ENCODE data around the gene ACVR1B.

Gene ACVR1B

DNA sequence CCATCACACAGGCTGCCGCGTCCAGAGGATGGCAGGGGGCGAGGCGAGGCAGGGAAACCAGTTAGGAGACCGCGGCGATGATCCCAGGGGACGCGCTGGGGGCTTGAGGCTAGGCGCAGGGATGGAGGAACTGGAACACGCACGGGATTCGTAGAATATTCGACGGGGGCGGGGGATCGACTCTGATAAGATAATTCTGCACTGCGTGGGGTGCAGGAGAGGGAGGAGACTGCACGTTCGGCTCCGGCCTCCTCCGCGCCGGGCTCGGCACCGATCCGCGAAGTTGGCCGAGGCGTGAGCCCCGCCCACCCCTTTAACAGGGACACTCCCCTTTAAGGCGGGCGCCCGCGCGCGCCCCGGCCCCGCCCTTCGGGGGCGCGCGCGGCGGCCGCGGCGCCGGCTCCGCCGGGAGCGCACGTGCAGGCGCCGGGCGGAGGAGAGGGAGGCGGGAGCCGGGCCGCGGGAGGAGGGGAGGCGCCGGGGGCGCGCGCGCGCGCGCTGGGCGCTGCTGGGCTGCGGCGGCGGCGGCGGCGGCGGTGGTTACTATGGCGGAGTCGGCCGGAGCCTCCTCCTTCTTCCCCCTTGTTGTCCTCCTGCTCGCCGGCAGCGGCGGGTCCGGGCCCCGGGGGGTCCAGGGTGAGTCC, at the start of gene ACVR1B:
Gene ACVR1B (plus strand): TSS at position 501 of the 644 bp plus-strand sequence. CDS start 45 bp downstream, at position 546.
- peak; percentile 89 for DNase-seq

DNA sequence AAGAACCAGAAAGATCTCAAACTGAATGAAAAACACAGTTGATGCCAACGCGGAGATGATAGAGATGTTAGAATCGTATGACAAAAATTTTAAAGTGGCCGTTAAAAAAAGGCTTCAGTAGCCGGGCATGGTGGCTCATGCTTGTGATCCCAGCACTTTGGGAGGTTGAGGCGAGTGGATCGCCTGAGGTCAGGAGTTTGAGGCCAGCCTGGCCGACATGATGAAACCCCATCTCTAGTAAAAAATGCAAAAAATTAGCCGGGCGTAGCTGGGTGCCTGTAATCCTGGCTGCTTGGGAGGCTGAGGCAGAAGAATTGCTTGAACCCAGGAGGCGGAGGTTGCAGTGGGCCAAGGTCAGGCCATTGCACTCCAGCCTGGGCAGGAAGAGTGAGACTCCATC, 49.6 kb upstream of the ACVR1B start:
- no peak for DNase-seq

DNA sequence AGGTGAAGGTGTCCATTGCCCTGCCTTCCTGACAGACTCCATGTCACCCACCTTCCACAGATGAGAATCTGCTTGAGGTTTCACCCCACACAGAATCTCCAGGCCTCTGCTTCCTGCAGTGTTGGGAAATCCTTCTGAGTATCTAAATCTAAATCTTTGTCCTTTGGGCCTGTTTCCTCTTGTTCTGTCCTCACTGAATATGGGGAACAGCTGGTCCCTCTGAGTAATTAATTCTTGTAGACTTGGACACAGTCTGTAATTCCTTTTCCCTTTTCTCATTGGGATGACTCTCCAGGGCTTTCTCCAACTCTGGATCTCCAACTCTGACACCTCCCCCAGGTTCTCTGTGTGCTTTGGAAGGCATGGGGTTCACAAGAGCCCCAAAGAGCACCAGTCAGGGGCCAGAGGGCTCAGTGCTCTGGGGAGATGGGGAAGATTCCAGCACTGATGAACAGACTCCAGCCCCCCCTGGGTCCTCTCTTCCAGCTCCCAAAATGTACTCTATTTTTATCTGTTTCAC, 46.5 kb upstream of the ACVR1B start:
- DNase-seq, result no peak

DNA sequence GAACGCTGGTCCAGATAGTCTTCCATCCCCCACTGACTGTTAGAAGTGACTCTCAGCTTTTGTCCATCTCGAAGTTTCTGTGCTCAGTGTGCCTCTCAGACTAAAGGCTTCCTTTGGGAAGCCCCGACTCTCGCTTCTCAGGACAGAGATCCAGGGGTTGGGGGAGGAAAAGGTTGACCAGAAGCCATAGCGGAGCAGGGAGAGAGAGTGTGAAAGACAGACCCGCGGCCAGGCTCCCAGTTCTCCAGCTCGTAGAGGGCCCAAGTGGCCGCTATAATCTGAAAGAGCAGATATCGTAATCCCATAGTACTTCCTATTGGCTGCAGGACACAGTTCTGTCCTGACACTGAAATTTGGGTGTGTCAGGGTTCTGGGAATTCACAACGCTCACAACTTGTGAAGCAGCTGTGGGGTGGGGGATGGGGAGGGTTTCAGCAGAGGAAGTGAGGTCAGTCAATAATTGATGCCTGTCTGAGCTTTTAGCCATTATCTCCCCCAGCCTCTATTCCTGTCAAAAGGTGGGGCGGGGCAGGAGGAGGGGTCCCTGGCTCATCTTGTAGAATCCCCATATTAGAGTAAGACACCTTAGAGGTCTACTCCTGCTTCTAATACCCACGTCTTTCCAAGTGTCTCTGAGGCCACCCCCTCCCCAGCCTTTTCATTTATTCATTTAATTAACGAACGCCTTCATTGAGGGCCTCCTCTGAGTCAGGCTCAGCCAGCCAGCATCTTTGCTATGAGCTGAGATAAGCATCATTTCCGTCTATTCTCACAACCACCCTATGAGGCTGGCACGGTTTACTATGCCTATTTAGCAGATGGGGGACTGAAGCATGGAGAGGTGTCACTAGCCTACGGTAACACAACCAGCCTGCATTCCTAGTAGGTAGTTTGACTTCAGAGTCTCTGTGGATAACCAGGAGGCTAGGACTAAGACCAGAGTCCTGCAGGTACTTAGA, 45.7 kb upstream of the ACVR1B start:
- DNase-seq, result no peak

DNA sequence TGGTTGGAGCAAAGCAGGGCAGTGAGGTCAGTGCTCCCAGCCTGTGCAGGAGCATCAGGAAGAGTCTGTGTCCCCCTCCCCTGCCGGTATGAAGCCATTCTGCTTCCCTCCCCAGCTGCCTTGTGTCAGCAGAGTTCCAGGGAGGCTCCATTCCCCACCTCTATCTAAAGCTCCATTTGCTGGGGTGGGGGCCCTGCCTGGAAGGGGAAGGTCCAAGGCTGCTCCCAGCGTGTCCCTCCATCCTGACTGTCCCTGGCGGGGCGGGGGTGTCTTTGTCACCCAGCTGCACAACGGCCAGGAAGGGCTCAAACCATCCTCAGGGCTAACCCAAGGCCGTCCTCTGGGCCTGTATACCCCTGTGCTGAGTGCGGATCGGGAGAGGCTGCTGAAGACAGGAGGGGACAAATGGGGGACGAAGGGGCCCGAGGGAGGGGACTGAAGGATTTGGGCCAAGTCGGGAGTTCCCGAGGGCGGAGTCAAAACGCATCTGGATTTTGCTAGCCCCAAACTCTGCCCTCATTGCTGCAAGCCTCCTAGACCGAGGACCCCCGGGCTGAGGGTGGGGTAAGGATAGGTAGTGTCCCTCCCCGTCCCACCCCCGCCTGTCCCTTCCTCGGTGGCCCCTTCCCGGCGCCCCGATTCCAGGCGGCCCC, 44.9 kb upstream of the ACVR1B start:
- no peak for DNase-seq

DNA sequence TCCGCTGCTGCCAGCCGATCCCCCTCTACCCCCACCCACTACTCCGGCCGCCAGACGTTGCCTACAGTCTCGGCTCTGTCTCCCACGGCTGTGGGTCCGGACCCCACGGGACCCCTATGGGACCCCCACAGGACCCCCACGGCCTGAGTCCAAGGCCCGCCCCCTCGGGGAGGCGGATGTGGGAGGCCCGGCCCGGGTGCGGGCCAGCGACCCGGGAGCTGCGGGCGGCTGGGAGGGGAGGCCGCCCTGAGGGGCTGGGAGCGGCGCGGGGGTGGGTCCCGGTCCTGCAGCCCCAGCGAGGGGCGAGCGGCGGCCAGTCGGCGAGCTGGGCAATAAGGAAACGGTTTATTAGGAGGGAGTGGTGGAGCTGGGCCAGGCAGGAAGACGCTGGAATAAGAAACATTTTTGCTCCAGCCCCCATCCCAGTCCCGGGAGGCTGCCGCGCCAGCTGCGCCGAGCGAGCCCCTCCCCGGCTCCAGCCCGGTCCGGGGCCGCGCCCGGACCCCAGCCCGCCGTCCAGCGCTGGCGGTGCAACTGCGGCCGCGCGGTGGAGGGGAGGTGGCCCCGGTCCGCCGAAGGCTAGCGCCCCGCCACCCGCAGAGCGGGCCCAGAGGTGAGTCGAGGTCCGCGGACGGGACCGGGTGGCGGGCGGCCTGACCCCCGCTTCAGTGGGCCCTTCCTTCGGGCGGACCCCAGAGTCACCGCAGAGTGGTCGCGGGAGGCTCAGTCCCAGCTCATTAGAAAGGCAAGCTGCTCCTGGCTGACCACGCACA, 44.2 kb upstream of the ACVR1B start, which contains the start of gene ACVRL1:
Gene ACVRL1 (plus strand): TSS at position 422 of the 773 bp plus-strand sequence. CDS start 4,971 bp downstream, outside the sequence.
- no peak for DNase-seq

DNA sequence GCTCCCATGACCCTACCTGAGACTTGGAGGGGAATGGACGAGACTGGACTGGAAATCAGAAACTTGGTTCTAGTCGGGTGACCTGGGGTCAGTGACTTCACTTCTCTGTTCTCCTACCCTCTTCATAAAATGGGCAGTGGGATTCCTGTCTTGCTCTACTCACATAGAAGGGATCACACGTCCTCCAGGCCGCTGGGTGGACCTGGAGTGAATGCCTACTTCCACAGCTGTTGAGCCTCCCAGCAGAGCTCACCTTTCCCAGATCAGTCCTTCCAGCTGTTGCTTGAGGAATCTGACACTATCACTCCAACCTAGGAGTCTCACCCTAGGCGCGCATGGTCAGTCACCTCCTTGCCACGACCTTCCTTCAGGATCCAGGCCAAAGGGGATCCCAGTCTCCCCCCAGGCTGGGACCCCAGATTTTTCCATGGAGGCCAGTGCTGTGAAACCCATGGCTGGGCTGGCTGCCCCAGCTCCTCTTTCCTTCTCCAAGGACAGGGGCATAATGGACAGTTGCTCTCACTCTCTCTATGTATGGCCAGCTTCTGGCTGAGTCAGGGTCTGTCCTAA, 43.6 kb upstream of the ACVR1B start:
- no peak for DNase-seq

DNA sequence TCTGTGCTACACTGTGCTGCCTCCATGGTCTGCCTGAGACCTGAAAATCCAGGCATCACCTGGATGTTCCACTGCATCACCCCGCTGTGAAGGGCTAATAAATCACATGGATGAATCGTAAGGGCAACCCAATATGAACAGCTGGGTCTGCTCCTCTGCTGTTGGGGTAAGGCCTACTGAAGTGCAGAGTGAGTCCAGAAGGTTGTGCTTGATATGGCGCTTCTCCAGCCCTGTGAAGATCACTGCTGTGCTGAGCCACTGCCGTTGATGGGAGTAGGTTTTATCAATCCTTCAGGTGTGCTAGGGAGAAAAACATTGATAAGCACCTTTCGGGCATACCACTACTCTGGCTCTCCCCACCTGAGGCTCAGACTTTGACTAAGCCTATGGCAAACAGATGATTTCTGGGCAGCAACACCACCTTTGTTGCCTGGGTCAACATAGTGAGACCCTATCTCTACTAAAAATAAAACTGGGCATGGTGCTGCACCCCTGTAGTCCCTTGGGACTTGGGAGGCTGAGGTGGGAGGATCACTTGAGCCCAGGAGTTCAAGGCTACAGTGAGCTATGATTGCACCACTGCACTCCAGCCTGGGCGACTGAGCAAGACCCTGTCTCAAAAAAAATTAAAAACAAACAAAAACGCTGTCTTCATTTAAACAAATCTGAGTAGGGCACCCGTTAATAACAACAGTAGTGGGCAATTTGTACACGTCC, 42.5 kb upstream of the ACVR1B start:
- no peak for DNase-seq

DNA sequence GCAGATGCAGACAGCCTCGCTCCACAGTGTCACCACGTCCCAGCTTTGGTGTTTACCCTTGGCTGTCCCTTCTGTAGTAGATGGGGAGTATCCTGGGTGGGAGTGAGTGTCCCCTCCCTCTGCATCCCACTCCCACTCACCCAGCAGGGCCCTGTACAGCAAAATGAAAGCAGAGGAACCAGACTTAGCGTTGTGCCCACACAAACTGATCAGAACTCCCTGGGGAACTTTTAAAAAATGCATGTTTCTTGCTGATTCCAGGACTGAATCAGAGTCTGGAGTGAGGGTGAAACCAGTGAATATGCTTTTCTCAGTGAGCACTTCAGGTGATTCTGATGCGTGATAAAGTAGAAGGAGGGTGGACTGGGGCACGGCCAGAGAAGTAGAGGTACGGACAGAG, 41.3 kb upstream of the ACVR1B start:
- DNase-seq, result no peak

DNA sequence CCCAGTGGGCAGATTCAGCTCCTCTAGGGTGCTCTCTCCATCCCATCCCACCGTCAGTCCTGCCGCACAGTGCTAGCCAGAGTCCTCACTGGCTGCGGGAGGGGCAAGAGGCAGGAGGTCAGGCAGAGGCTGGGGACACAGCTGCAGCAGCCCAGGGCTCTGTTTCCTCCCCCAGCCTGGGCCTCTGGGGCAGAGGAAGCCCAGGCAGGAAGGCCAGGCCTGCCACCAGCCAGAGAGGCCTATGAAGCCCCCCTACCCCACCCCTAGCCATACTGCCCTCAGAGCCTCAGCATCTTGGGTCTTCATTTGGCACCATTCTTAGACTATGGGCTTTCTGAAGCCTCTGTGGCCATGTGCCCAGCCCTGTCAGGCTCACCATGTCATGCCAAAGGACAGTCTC, 40.8 kb upstream of the ACVR1B start:
- DNase-seq, result no peak

DNA sequence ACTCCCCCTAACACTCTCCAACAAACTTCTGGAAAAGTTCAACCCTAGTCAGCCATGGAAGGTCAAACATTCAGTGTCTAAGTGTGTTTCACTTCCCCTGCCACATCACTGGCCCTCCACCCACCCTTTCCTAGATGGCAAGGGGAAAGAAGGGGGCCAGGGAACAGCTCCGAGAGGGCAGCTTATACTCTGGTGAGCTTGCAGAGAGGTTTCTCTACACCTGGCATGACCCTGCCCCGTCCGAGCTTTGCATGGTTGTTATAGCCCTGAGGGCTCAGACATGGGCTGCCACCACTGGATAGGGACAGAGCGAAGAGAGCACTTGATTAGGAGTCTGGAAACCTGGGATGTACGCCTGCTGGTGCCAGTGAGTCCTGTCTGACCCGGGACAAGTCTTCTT, 40.2 kb upstream of the ACVR1B start:
- no peak for DNase-seq

DNA sequence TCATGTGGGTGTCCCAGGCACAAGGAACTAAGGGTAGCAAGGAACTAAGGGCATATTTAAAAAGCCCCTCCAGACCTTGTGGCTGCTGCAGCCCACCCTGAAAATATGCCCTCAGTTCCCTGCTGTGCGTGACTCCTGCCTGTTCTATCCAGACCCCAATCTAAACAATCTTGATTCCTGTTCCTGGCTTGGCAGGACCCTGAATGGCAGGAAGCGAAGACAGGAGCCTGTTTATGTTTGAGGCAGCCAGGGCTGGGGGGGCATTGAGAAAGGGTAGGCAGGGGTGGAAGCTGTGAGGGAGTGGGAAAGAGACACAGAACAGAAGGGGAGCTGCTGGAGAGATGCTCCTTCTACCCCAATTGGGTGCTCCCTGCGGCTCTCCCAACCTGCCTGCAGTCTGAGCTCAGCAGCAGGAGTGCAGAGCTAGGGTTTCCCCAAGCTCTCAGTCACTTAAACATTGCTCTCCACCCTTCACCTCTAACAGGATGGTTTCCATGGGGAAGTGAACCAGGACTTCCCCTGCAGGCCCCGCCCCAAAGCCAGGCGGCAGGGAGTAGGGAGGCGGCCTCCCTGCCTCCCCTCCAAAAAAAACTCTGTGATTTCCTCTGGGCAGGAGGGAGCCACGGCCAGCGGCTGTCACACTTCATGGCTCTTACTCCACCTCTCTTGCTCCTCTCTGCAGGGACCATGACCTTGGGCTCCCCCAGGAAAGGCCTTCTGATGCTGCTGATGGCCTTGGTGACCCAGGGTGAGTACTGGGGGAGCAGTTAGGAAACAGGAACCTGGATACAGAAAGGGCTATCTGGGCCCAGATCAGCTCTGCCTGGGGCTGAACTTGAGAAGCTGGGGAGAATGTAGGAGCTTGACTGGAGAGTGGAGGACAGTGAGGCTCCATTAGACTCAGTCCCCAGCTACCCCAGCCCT, 39.4 kb upstream of the ACVR1B start:
- DNase-seq, result no peak

DNA sequence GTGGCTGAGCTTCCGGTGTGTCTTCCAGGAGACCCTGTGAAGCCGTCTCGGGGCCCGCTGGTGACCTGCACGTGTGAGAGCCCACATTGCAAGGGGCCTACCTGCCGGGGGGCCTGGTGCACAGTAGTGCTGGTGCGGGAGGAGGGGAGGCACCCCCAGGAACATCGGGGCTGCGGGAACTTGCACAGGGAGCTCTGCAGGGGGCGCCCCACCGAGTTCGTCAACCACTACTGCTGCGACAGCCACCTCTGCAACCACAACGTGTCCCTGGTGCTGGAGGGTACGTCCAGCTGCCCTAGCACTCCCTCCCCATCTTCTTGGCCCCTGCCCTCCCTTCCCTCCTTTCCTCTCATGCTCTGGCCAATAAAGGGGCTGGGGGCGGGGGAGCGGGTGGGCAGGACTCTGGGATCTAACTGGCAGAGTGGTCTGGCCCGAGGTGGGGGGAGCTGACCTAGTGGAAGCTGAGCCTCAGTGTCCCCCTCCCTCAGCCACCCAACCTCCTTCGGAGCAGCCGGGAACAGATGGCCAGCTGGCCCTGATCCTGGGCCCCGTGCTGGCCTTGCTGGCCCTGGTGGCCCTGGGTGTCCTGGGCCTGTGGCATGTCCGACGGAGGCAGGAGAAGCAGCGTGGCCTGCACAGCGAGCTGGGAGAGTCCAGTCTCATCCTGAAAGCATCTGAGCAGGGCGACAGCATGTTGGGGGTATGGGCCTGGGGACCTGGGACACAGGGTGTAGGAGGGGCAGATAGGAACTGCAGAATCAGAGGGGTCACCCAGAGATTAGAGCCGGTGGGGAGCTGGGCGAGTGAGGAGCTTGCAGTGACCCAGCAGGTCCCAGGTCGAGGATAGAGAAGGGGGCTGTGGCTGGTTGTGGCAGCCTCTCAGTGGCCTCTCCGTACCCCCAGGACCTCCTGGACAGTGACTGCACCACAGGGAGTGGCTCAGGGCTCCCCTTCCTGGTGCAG, 38.1 kb upstream of the ACVR1B start:
- no peak for DNase-seq

DNA sequence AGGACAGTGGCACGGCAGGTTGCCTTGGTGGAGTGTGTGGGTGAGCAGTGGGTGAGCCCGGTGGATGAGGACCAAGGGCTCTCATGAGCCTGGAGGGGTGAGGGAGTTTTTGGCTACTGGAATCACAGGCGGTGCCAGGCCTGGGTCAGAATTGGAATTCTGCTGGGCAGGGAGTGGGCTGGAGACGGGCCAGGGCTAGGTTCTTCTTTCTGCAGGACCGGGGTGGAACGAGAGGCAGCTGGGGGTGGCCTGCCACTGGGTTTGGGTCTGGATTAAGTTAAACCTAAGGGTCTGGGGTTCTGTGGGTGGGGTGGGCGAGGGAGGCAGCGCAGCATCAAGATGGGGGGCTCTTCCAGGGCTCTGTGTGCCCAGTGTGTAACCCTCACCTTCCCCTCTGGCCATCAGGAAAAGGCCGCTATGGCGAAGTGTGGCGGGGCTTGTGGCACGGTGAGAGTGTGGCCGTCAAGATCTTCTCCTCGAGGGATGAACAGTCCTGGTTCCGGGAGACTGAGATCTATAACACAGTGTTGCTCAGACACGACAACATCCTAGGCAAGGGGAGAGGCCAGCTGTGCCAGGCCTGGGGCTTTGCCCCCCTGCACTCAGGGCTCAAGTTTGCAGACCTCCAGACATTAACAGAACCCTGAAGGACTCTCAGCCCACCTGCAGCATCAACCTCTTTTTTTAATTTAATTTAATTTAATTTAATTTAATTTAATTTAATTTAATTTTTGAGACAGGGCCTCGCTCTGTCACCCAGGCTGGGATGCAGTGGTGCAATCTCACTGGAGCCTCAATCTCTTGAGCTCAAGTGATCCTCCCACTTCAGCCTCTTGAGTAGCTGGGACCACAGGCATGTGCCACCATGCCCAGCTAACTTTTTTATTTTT, 37.2 kb upstream of the ACVR1B start:
- DNase-seq, result no peak

DNA sequence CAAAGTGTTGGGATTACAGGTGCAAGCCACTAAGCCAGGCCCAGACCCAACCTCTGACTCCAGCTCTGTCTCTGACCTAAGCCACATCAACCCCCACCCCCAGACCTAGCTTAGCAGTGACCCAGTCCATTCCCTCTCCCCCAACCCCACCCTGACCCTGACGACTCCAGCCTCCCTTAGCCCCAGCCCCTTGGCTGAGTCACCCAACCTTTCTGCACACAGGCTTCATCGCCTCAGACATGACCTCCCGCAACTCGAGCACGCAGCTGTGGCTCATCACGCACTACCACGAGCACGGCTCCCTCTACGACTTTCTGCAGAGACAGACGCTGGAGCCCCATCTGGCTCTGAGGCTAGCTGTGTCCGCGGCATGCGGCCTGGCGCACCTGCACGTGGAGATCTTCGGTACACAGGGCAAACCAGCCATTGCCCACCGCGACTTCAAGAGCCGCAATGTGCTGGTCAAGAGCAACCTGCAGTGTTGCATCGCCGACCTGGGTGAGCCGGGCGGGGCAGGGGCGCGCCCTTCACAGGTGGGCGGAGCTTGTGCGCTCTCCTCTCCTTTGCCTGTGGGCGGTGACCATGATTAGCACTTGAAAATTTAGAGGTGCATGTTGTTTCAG, 36.4 kb upstream of the ACVR1B start:
- no peak for DNase-seq

DNA sequence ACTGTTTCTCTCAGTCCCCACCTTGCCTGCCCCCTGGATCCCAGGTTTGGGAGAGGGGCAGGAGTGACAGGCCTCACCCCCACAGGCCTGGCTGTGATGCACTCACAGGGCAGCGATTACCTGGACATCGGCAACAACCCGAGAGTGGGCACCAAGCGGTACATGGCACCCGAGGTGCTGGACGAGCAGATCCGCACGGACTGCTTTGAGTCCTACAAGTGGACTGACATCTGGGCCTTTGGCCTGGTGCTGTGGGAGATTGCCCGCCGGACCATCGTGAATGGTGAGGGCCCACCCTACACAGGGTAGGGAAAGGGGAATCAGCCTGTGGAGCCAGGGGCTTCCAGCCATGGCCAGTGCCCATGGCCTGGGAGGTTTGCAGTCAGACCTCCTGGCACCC, 35.5 kb upstream of the ACVR1B start:
- DNase-seq, result no peak

DNA sequence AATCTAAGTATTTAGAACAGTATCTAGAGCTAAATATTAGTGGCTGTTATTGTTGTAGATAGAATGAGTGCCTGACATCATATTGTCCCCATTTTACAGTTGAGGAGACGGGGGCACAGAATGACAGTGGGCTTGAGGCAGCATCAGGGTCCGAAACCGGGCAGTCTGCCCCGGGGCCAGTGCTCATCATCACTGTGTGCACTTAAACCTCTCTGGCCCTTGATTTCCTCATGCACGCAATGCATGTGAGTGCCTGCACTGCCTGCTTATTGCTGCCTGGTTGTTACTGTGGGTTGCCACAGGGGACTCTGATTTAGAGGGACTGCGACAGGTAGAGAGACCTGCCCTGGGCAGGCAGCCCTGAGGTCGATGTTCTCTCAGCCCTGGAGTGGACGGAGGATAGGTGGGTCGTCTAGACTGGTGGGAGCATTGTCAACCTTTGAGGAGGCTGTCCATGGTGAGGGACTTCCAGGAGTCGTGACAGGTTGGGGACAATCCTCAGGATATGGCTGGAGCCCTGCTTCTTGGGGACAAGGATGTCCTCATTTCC, 34.4 kb upstream of the ACVR1B start:
- DNase-seq, result no peak

Measured in stimulated activated CD4-positive, alpha-beta T cell treated with anti-CD3 and anti-CD28 coated beads, Interleukin-4, amount 100 ng/mL, for 1 hour (primary cell).